H1 (cell line): ENCODE results near the gene NHS. TPM values are rescaled to one million over a fixed set of nuclear protein-coding genes. Genes with fewer than 3 reads are reported as not detected.

ENCODE experiments used
- CTCF ChIA-PET: fragments of 300-600 bp; sonication (Branson Sonifier 250); formaldehyde crosslinking; loops from one replicate; lab custom pipeline; 2021; ENCODE audit not compliant: partially characterized antibody; lab: Charles Lee
- POLR2A ChIA-PET: fragments of 300-600 bp; sonication (Branson Sonifier 250); formaldehyde crosslinking; loops from one replicate; lab custom pipeline; 2021; ENCODE audit warnings: inconsistent platforms; ENCODE audit not compliant: partially characterized antibody; lab: Charles Lee
- DNase-seq, 2 experiments: peaks; one replicate each; pipeline versions ENCODE4 v3.0.0 to v3.0.0-alpha.2; 2010 to 2022; ENCODE audit warnings: low spot score in 2 of 2, low read depth in 1 of 2, mixed read lengths in 1 of 2
- FAIRE-seq: peaks from 2 replicates; lab custom pipeline; 2011; peaks lifted over from hg19 to GRCh38; lab: Jason Lieb, UNC
- H2AFZ ChIP-seq: 2 replicates; pipeline ENCODE4 v1.8.1; 2012; ENCODE audit warnings: low read length, inconsistent platforms
- H2AK5ac ChIP-seq: 2 replicates; pipeline ENCODE4 v1.6.1; 2013; ENCODE audit warnings: low read depth, low read length
- H2BK120ac ChIP-seq: replicated peaks from 2 replicates; pipeline ENCODE3; 2013; ENCODE audit warnings: low read depth, low read length, inconsistent platforms
- H2BK12ac ChIP-seq: 2 replicates; pipeline ENCODE4 v1.6.1; 2013; ENCODE audit warnings: low read depth, low read length
- H2BK15ac ChIP-seq: 2 replicates; pipeline ENCODE4 v1.6.1; 2013; ENCODE audit warnings: low read length
- H2BK20ac ChIP-seq: 2 replicates; pipeline ENCODE4 v1.6.1; 2013; ENCODE audit warnings: low read length
- H2BK5ac ChIP-seq: 2 replicates; pipeline ENCODE4 v1.6.1; 2013; ENCODE audit warnings: low read depth, low read length
- H3K14ac ChIP-seq: 2 replicates; pipeline ENCODE4 v1.6.1; 2013; ENCODE audit warnings: inconsistent platforms; ENCODE audit not compliant: insufficient read length
- H3K18ac ChIP-seq: 2 replicates; pipeline ENCODE4 v1.6.1; 2013; ENCODE audit warnings: low read length; ENCODE audit errors: extremely low read depth
- H3K23ac ChIP-seq: 2 replicates; pipeline ENCODE4 v1.6.1; 2013; ENCODE audit warnings: inconsistent platforms; ENCODE audit not compliant: insufficient read length
- H3K23me2 ChIP-seq: 2 replicates; pipeline ENCODE4 v1.6.1; 2013; ENCODE audit warnings: low read depth, low read length
- H3K27ac ChIP-seq: 2 replicates; pipeline ENCODE4 v1.6.1; 2011; ENCODE audit warnings: low read depth, low read length, inconsistent platforms
- H3K27me3 ChIP-seq, 4 experiments: replicated peaks in 1 of 4; 1 replicate in 1 of 4; 2 replicates in 3 of 4; pipeline versions ENCODE4 v1.6.1 to v1.8.1; 2011 to 2013; ENCODE audit warnings: low read length in 3 of 4, mild to moderate bottlenecking in 3 of 4, inconsistent platforms in 2 of 4, mixed read lengths in 2 of 4, moderate library complexity in 1 of 4; ENCODE audit not compliant: control insufficient read depth in 3 of 4, insufficient read depth in 3 of 4; ENCODE audit errors: extremely low read depth in 1 of 4
- H3K36me3 ChIP-seq, 4 experiments: 2 replicates each; pipeline versions ENCODE4 v1.6.1 to v1.8.1; 2011 to 2013; ENCODE audit warnings: mild to moderate bottlenecking in 4 of 4, low read length in 3 of 4, moderate library complexity in 2 of 4, control low read depth in 1 of 4, inconsistent platforms in 1 of 4; ENCODE audit not compliant: insufficient read depth in 4 of 4, control insufficient read depth in 2 of 4
- H3K4ac ChIP-seq: replicated peaks from 2 replicates; pipeline ENCODE3; 2013; ENCODE audit warnings: low read length, low read depth, mixed read lengths, inconsistent platforms; ENCODE audit not compliant: insufficient read length
- H3K4me1 ChIP-seq, 4 experiments: replicated peaks in 1 of 4; 1 replicate in 1 of 4; 2 replicates in 3 of 4; pipeline versions ENCODE4 v1.6.1 to v1.8.1; 2011 to 2013; ENCODE audit warnings: low read length in 3 of 4, inconsistent platforms in 2 of 4, mixed read lengths in 1 of 4; ENCODE audit not compliant: insufficient read depth in 4 of 4, control insufficient read depth in 3 of 4
- H3K4me2 ChIP-seq, 2 experiments: 2 replicates each; pipeline versions ENCODE4 v1.6.1 to v1.8.1; 2011 to 2013; ENCODE audit warnings: low read depth in 2 of 2, low read length in 2 of 2, control low read depth in 1 of 2, inconsistent platforms in 1 of 2, mild to moderate bottlenecking in 1 of 2; ENCODE audit not compliant: insufficient read depth in 1 of 2
- H3K4me3 ChIP-seq, 4 experiments: fragments of 200-600, 300-600 bp in 1 of 4; sonication (generic), shearing (Covaris generic), sonication (Bioruptor Twin) in 1 of 4; 2 replicates each; pipeline versions ENCODE4 v1.5.1 to v1.8.1; 2011 to 2016; ENCODE audit warnings: low read length in 4 of 4, low read depth in 3 of 4, control low read depth in 2 of 4, inconsistent platforms in 2 of 4, mild to moderate bottlenecking in 2 of 4, mixed read lengths in 1 of 4, moderate library complexity in 1 of 4; ENCODE audit not compliant: insufficient read depth in 2 of 4; ENCODE audit errors: extremely low read depth in 1 of 4
- H3K56ac ChIP-seq: replicated peaks from 2 replicates; pipeline ENCODE3; 2013; ENCODE audit warnings: low read depth, mild to moderate bottlenecking, mixed read lengths, low read length, inconsistent platforms; ENCODE audit not compliant: insufficient read length
- H3K79me1 ChIP-seq: 2 replicates; pipeline ENCODE4 v1.6.1; 2013; ENCODE audit warnings: low read depth, low read length, control low read depth
- H3K79me2 ChIP-seq, 2 experiments: 2 replicates each; pipeline versions ENCODE4 v1.6.1 to v1.8.1; 2012 to 2013; ENCODE audit warnings: low read length in 2 of 2, mild to moderate bottlenecking in 2 of 2, inconsistent platforms in 1 of 2; ENCODE audit not compliant: insufficient read depth in 2 of 2, control insufficient read depth in 1 of 2
- H3K9ac ChIP-seq, 4 experiments: replicated peaks in 1 of 4; 1 replicate in 1 of 4; 2 replicates in 3 of 4; pipeline versions ENCODE4 v1.6.1 to v1.8.1; 2011 to 2013; ENCODE audit warnings: low read depth in 3 of 4, low read length in 3 of 4, control low read depth in 2 of 4, mild to moderate bottlenecking in 2 of 4, moderate library complexity in 2 of 4, inconsistent platforms in 1 of 4; ENCODE audit errors: extremely low read depth in 1 of 4
- H3K9me3 ChIP-seq, 2 experiments: 2 replicates each; pipeline versions ENCODE4 v1.6.1 to v1.8.1; 2012 to 2013; ENCODE audit warnings: mild to moderate bottlenecking in 2 of 2, moderate library complexity in 2 of 2, control low read depth in 1 of 2, inconsistent platforms in 1 of 2, low read depth in 1 of 2, low read length in 1 of 2, mixed read lengths in 1 of 2; ENCODE audit not compliant: insufficient read depth in 2 of 2
- H4K20me1 ChIP-seq, 2 experiments: replicated peaks in 1 of 2; 2 replicates each; pipeline versions ENCODE3 to v1.8.1; 2011 to 2013; ENCODE audit warnings: inconsistent platforms in 2 of 2, low read length in 2 of 2, mild to moderate bottlenecking in 1 of 2; ENCODE audit not compliant: insufficient read depth in 2 of 2, control insufficient read depth in 1 of 2
- H4K5ac ChIP-seq: 2 replicates; pipeline ENCODE4 v1.6.1; 2013; ENCODE audit warnings: low read length, low read depth, mixed read lengths, inconsistent platforms; ENCODE audit not compliant: insufficient read length
- H4K8ac ChIP-seq: 2 replicates; pipeline ENCODE4 v1.8.0; 2013; ENCODE audit warnings: mild to moderate bottlenecking, moderate library complexity, low read length, inconsistent platforms; ENCODE audit not compliant: insufficient read depth; ENCODE audit errors: extremely low read depth
- H4K91ac ChIP-seq: replicated peaks from 2 replicates; pipeline ENCODE3; 2013; ENCODE audit warnings: low read length, mixed read lengths, inconsistent platforms; ENCODE audit not compliant: insufficient read length
- ATF3 ChIP-seq: IDR thresholded peaks from 2 replicates; pipeline ENCODE4 v1.6.1; 2011; ENCODE audit warnings: low read depth, mild to moderate bottlenecking, low read length; ENCODE audit not compliant: insufficient read depth
- CBX5 ChIP-seq: fragments of 300-800, 300-1000 bp; sonication (generic); IDR thresholded peaks from 2 replicates; pipeline ENCODE4 v1.7.1; 2016; ENCODE audit warnings: antibody characterized with exemption, low read length, low read depth
- CTCF ChIP-seq, 3 experiments: IDR thresholded peaks; 1 replicate in 2 of 3; 2 replicates in 1 of 3; pipeline versions ENCODE4 v1.5.1 to v1.6.1; 2011; ENCODE audit warnings: low read length in 3 of 3, mild to moderate bottlenecking in 3 of 3, inconsistent platforms in 2 of 3, low read depth in 1 of 3, moderate library complexity in 1 of 3; ENCODE audit not compliant: insufficient read depth in 1 of 3; ENCODE audit errors: control extremely low read depth in 1 of 3
- EGR1 ChIP-seq: IDR thresholded peaks from 2 replicates; pipeline ENCODE4 v1.6.1; 2011; ENCODE audit warnings: low read depth, low read length, borderline replicate concordance
- HDAC6 ChIP-seq: IDR thresholded peaks from one replicate; pipeline ENCODE4 v1.7.1; 2012; ENCODE audit warnings: low read depth, mild to moderate bottlenecking, inconsistent platforms, low read length, moderate library complexity
- MAFK ChIP-seq: IDR thresholded peaks from 2 replicates; pipeline ENCODE4 v1.6.1; 2012; ENCODE audit warnings: low read depth, mild to moderate bottlenecking, improper control_type of control experiment, low read length
- SRF ChIP-seq: IDR thresholded peaks from 2 replicates; pipeline ENCODE4 v1.6.1; 2011; ENCODE audit warnings: mild to moderate bottlenecking, low read depth, low read length, moderate library complexity
- WGBS, 2 experiments: shearing (Covaris generic) in 1 of 2; methylation state at CpG; one replicate each; pipeline versions ENCODE4 v1.1.6 to v1.1.7; 2013 to 2015; ENCODE audit warnings: low lambda C conversion rate in 2 of 2, mixed read lengths in 2 of 2, inconsistent platforms in 1 of 2, low coverage in 1 of 2, missing lambda C conversion rate in 1 of 2; ENCODE audit not compliant: insufficient replicate concordance in 2 of 2, insufficient coverage in 1 of 2, insufficient read length in 1 of 2; ENCODE audit errors: extremely low coverage in 1 of 2, missing lambda C conversion rate in 1 of 2; 5-methylcytosine and 5-hydroxymethylcytosine counted together
- polyA plus RNA-seq, 7 experiments: library from polyadenylated mRNA; depleted of rRNA in 3 of 7; stranded (reverse) in 5 of 7; unstranded in 2 of 7; fragments of >200 nt in 5 of 7; fragments of 200-250 nt in 2 of 7; gene quantifications; 1 replicate in 5 of 7; 2 replicates in 1 of 7; 4 replicates in 1 of 7; pipeline versions ENCODE4 v1.2.1 to v1.2.3, GENCODE V29; 2011 to 2013; ENCODE audit warnings: missing spikeins in 2 of 7, mixed read lengths in 2 of 7
- total RNA-seq: library from RNA; stranded (reverse); fragmentation: NEBNext Ultra II Directional; extraction: Animal tissue kit (Norgen Biotek cat#: 25700); gene quantifications from 2 replicates; pipeline ENCODE4 v1.2.1, GENCODE V29; 2021

Gene NHS
- total and polyA plus RNA-seq, 2 of the 8 experiments (the other 6 are each of a cell fraction or from before 2014, with no cell fraction given): 2.2 to 6.7 TPM

- H4K8ac ChIP-seq: no peak overlapping the region
- TF ChIP-seq MAFK: no peak
- no peak for TF ChIP-seq EGR1
- TF ChIP-seq SRF: no peak
- no peak for TF ChIP-seq CTCF (IDR thresholded peaks at IDR 0.05; ENCODE audit: control extremely low read depth in 1 of 3, insufficient read depth in 1 of 3, low read depth in 1 of 3, low read length in 3 of 3)
- no peak for TF ChIP-seq HDAC6
- TF ChIP-seq CBX5: no peak
- no peak for TF ChIP-seq ATF3
Observed at GRCh38 chrX:17373337-17373736, 1.7 kb upstream of the NHS start.

More at GRCh38 chrX:17373337-17373736, 1.7 kb upstream of the NHS start:
- Histone ChIP-seq H3K79me2 (no peaks in the 10 kb centered on the region), H3K4me2 (no peak overlapping the region), H2BK5ac (no peak overlapping the region), H2BK15ac (no peak overlapping the region), H2BK120ac (no peak overlapping the region), H3K79me1 (no peaks in the 10 kb centered on the region), H3K9ac (no peak overlapping the region), H3K18ac (no peak overlapping the region), H3K23me2 (peaks cover 18% of the 10 kb centered on the region; the same call in 1 of the 2 replicates), H3K27me3 (peaks cover 7 to 21% (median 17%) of the 10 kb centered on the region in 4 experiments; a peak in 6 of 7 replicates), H2AK5ac (no peak overlapping the region), H3K4ac (no peak overlapping the region), H3K4me3 (no peak overlapping the region), H4K20me1 (no peaks in the 10 kb centered on the region), H4K5ac (no peak overlapping the region), H3K4me1 (peaks cover 0 to 3% (median 0%) of the 10 kb centered on the region in 4 experiments; a peak in 5 of 7 replicates), H3K27ac (no peak overlapping the region), H2BK20ac (no peak overlapping the region), H2AFZ (no peak overlapping the region), H3K23ac (no peak overlapping the region), H3K14ac (no peak overlapping the region), H4K91ac (no peak overlapping the region), H3K36me3 (no peaks in the 10 kb centered on the region), H2BK12ac (no peak overlapping the region), H3K9me3 (no peaks in the 10 kb centered on the region), H3K56ac (no peak overlapping the region)
- POLR2A ChIA-PET: interaction anchor here (0.6 kb wide), 1 partner anchor 513 kb away, joined by 3 read pairs; no protein-coding TSS in a partner anchor
- FAIRE-seq (no peak), DNase-seq (no peak)
- WGBS, 2 experiments: 76% methylated on average over 3 of the region's 3 CpGs; no CpG with 5 or more reads in 1 of the 2 experiments
- CTCF ChIA-PET: interaction anchor here (0.6 to 1.0 kb wide), 2 partner anchors 129 to 131 kb away, joined by 3 read pairs; no protein-coding TSS in a partner anchor
